ENCODE results near the gene TOP3B. TPM values are rescaled to one million over a fixed set of nuclear protein-coding genes. Genes with fewer than 3 reads are reported as not detected.

The TOP3B gene
- total and polyA plus RNA-seq, 9 of the 15 experiments (the other 6 are each of a cell fraction or from before 2014, with no cell fraction given) = 3.0 to 188 (median 112) TPM

DNA sequence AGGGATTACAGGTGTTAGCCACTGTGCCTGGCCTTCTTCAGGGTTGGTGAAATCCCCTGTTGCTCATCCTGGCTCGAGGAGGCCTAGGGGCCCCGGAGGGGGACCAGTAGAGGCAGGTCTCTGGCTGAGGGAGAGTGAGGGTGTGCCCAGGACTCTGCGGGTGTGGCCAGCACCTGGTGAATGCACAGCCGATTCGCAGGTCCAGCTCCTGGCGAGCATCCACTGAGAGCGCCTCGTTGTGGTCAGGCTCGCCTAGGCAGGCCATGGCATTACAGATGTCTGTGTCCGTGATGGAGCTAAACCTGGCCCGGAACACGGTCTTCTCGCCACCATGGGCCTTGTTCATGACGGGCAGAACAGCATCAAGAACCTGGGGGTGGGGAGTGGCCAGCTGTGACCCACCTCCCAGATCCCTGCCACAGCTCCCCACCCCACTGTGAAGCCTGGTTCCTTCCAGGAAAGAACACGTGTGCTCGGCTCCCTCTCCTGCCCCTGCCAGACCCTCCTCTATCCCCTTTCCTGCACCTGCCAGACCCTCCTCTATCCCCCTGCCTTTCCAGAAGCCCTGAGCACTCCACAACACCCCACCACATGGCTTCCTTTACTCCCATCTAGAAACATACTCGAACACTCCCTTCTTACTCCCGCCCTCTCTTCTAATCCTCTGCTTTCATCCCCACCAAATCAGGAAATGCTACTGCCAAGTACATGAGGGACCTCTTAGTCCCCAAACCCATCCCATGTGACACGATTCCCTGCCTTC, 12.4 kb downstream of the TOP3B start (continued):
- 0 out of 6 replicates have a peak, but pooled peaks of 1 of the 3 experiments have one; percentile 3 for TF ChIP-seq ZBTB11 (CRISPR knock-in tag; IDR thresholded peaks at IDR 0.05)
- no peak for TF ChIP-seq HMGXB4 (CRISPR knock-in tag; IDR thresholded peaks at IDR 0.05)
- TF ChIP-seq E2F1 (CRISPR knock-in tag; IDR thresholded peaks at IDR 0.05) = no peak
- no peak for TF ChIP-seq MEIS2 (IDR thresholded peaks at IDR 0.05; ENCODE audit: partially characterized antibody)
- no peak for TF ChIP-seq NCOA1 (IDR thresholded peaks at IDR 0.05; ENCODE audit: low read depth)
- no peak for TF ChIP-seq DACH1 (IDR thresholded peaks at IDR 0.05; ENCODE audit: partially characterized antibody)
- TF ChIP-seq, protein P1, sequence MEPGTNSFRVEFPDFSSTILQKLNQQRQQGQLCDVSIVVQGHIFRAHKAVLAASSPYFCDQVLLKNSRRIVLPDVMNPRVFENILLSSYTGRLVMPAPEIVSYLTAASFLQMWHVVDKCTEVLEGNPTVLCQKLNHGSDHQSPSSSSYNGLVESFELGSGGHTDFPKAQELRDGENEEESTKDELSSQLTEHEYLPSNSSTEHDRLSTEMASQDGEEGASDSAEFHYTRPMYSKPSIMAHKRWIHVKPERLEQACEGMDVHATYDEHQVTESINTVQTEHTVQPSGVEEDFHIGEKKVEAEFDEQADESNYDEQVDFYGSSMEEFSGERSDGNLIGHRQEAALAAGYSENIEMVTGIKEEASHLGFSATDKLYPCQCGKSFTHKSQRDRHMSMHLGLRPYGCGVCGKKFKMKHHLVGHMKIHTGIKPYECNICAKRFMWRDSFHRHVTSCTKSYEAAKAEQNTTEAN (CRISPR knock-in tag; IDR thresholded peaks at IDR 0.05) = no peak
- TF ChIP-seq, protein P2, sequence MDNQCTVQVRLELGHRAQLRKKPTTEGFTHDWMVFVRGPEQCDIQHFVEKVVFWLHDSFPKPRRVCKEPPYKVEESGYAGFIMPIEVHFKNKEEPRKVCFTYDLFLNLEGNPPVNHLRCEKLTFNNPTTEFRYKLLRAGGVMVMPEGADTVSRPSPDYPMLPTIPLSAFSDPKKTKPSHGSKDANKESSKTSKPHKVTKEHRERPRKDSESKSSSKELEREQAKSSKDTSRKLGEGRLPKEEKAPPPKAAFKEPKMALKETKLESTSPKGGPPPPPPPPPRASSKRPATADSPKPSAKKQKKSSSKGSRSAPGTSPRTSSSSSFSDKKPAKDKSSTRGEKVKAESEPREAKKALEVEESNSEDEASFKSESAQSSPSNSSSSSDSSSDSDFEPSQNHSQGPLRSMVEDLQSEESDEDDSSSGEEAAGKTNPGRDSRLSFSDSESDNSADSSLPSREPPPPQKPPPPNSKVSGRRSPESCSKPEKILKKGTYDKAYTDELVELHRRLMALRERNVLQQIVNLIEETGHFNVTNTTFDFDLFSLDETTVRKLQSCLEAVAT (IDR thresholded peaks at IDR 0.05) = 0 out of 4 replicates have a peak, but pooled peaks of 1 of the 2 experiments have one; percentile 50
- TF ChIP-seq FOXP1 (CRISPR knock-in tag; IDR thresholded peaks at IDR 0.05) = no peak
- peak in 2 of 3 experiments; percentile 6 to 13; a peak in 1 of 6 replicates for TF ChIP-seq CTCF (IDR thresholded peaks at IDR 0.05 in 2 of 3, conservative IDR thresholded peaks at IDR 0.05 in 1 of 3; ENCODE audit: insufficient read depth in 2 of 3, low read depth in 1 of 3, low read length in 3 of 3)
- TF ChIP-seq KDM4B (IDR thresholded peaks at IDR 0.05; ENCODE audit: borderline replicate concordance in 2 of 2, low read depth in 1 of 2) = no peak
- peak; percentile 73 for TF ChIP-seq SUPT5H (IDR thresholded peaks at IDR 0.05)
- TF ChIP-seq TEAD4 (IDR thresholded peaks at IDR 0.05; ENCODE audit: low read length) = no peak
- TF ChIP-seq TEAD4 (CRISPR knock-in tag; IDR thresholded peaks at IDR 0.05; ENCODE audit: borderline replicate concordance) = no peak
- no peak for TF ChIP-seq ZNF384 (IDR thresholded peaks at IDR 0.05; ENCODE audit: low read depth, low read length)
